SK-N-SH treated with all-trans-retinoic acid at 6 μM for 48 hours (cell line): ENCODE data around the gene YPEL3.

ENCODE experiments used
- ATAC-seq: fragments of 200-7000 bp; cut with Tn5 transposase; 3 replicates; pipeline ENCODE4 v1.9.1; 2020; ENCODE audit warnings: mild to moderate bottlenecking, moderate library complexity
- ARNTL ChIP-seq: fragments of 450-650 bp; formaldehyde crosslinking; IDR thresholded peaks from 2 replicates; pipeline ENCODE4 v1.5.0; 2020; ENCODE audit warnings: low read depth, mild to moderate bottlenecking, moderate library complexity, borderline replicate concordance
- CREB5 ChIP-seq: fragments of 250-450 bp; sonication (Bioruptor Pico); IDR thresholded peaks from 2 replicates; pipeline ENCODE4 v1.5.1; 2020; ENCODE audit warnings: low read depth, mild to moderate bottlenecking, moderate library complexity
- CSDC2 ChIP-seq: fragments of 250-450 bp; sonication (Bioruptor Pico); IDR thresholded peaks from 2 replicates; pipeline ENCODE4 v1.5.0; 2020; ENCODE audit warnings: mild to moderate bottlenecking, moderate library complexity
- CSRNP3 ChIP-seq: fragments of 250-450 bp; sonication (Bioruptor Pico); IDR thresholded peaks from 2 replicates; pipeline ENCODE4 v1.5.1; 2021; ENCODE audit warnings: mild to moderate bottlenecking, moderate library complexity
- ESRRG ChIP-seq: fragments of 250-450 bp; sonication (Bioruptor Pico); IDR thresholded peaks from 2 replicates; pipeline ENCODE4 v1.6.1; 2021; ENCODE audit warnings: mild to moderate bottlenecking
- GLIS3 ChIP-seq: fragments of 250-450 bp; sonication (Bioruptor Pico); IDR thresholded peaks from 2 replicates; pipeline ENCODE4 v1.5.0; 2020; ENCODE audit warnings: mild to moderate bottlenecking, moderate library complexity
- ISL1 ChIP-seq: fragments of 250-450 bp; sonication (Bioruptor Pico); IDR thresholded peaks from 2 replicates; pipeline ENCODE4 v2.1.2; 2022; ENCODE audit warnings: mild to moderate bottlenecking, moderate library complexity
- OSR1 ChIP-seq: fragments of 250-450 bp; sonication (Bioruptor Pico); IDR thresholded peaks from 2 replicates; pipeline ENCODE4 v1.8.0; 2022; ENCODE audit warnings: moderate library complexity, mild to moderate bottlenecking, inconsistent platforms
- PATZ1 ChIP-seq: fragments of 250-450 bp; sonication (Bioruptor Pico); IDR thresholded peaks from 2 replicates; pipeline ENCODE4 v1.8.0; 2020; ENCODE audit warnings: mild to moderate bottlenecking, moderate library complexity, borderline replicate concordance
- POU6F1 ChIP-seq: fragments of 250-450 bp; sonication (Bioruptor Pico); IDR thresholded peaks from 2 replicates; pipeline ENCODE4 v1.8.0; 2021; ENCODE audit warnings: low read depth, mild to moderate bottlenecking, moderate library complexity, borderline replicate concordance
- PPARA ChIP-seq: fragments of 250-450 bp; sonication (Bioruptor Pico); IDR thresholded peaks from 2 replicates; pipeline ENCODE4 v1.5.0; 2020; ENCODE audit warnings: mild to moderate bottlenecking, borderline replicate concordance
- RARB ChIP-seq: fragments of 250-450 bp; sonication (Bioruptor Pico); IDR thresholded peaks from 2 replicates; pipeline ENCODE4 v1.8.0; 2021; ENCODE audit warnings: mild to moderate bottlenecking, moderate library complexity
- SNAI2 ChIP-seq: fragments of 250-450 bp; sonication (Bioruptor Pico); IDR thresholded peaks from 2 replicates; pipeline ENCODE4 v1.5.0; 2020; ENCODE audit warnings: mild to moderate bottlenecking, moderate library complexity
- TCF4 ChIP-seq: fragments of 250-450 bp; sonication (Bioruptor Pico); IDR thresholded peaks from 2 replicates; pipeline ENCODE4 v1.8.0; 2021; ENCODE audit warnings: mild to moderate bottlenecking, moderate library complexity, borderline replicate concordance
- TOX ChIP-seq: fragments of 250-450 bp; sonication (Bioruptor Pico); IDR thresholded peaks from 2 replicates; pipeline ENCODE4 v1.8.0; 2021; ENCODE audit warnings: mild to moderate bottlenecking, moderate library complexity, borderline replicate concordance
- ZC3H10 ChIP-seq: fragments of 250-450 bp; sonication (Bioruptor Pico); IDR thresholded peaks from 2 replicates; pipeline ENCODE4 v1.5.1; 2021; ENCODE audit warnings: mild to moderate bottlenecking, moderate library complexity
- ZFP3 ChIP-seq: fragments of 250-450 bp; sonication (Bioruptor Pico); IDR thresholded peaks from 2 replicates; pipeline ENCODE4 v1.5.0; 2020; ENCODE audit warnings: mild to moderate bottlenecking, moderate library complexity
- ZFP30 ChIP-seq: fragments of 450-650 bp; formaldehyde crosslinking; IDR thresholded peaks from 2 replicates; pipeline ENCODE4 v1.5.0; 2022; ENCODE audit warnings: mild to moderate bottlenecking, moderate library complexity
- ZNF565 ChIP-seq: fragments of 450-650 bp; formaldehyde crosslinking; conservative IDR thresholded peaks from 2 replicates; pipeline ENCODE4 v1.5.0; 2020; ENCODE audit warnings: low read depth, mild to moderate bottlenecking, moderate library complexity
- ZNF70 ChIP-seq: fragments of 450-650 bp; formaldehyde crosslinking; IDR thresholded peaks from 2 replicates; pipeline ENCODE4 v1.5.0; 2020; ENCODE audit warnings: mild to moderate bottlenecking, moderate library complexity
- ZNF8 ChIP-seq: fragments of 450-650 bp; formaldehyde crosslinking; IDR thresholded peaks from 2 replicates; pipeline ENCODE4 v1.5.0; 2020; ENCODE audit warnings: mild to moderate bottlenecking, moderate library complexity

Gene YPEL3

GRCh38 chr16:30096105-30096861, at the start of gene YPEL3:
YPEL3 (minus strand) TSS chr16:30096213; CDS start chr16:30095482, 731 bp downstream.
- ATAC-seq, result peak; percentile 40
- TF ChIP-seq ISL1, result no peak
- no peak for TF ChIP-seq ZNF565
- TF ChIP-seq ARNTL, result no peak
- TF ChIP-seq ZNF70, result no peak
- no peak for TF ChIP-seq RARB (CRISPR knock-in tag)
- no peak for TF ChIP-seq PATZ1 (CRISPR knock-in tag)
- no peak for TF ChIP-seq TCF4 (CRISPR knock-in tag)
- TF ChIP-seq ZC3H10 (CRISPR knock-in tag), result no peak
- no peak for TF ChIP-seq ZFP3 (CRISPR knock-in tag)

- ATAC-seq, result no peak
- TF ChIP-seq CREB5 (CRISPR knock-in tag) (no peak), ZNF565 (no peak), CSRNP3 (CRISPR knock-in tag) (no peak), ZFP30 (CRISPR knock-in tag) (no peak), ZFP3 (CRISPR knock-in tag) (no peak), GLIS3 (CRISPR knock-in tag) (no peak), TOX (CRISPR knock-in tag) (no peak), ZNF8 (no peak), SNAI2 (CRISPR knock-in tag) (no peak), CSDC2 (CRISPR knock-in tag) (no peak)
Observed at GRCh38 chr16:30145657-30146056, 49.6 kb upstream of the YPEL3 start.

GRCh38 chr16:30144917-30145316, 48.9 kb upstream of the YPEL3 start:
- no peak for TF ChIP-seq ZFP3 (CRISPR knock-in tag)
- TF ChIP-seq CSDC2 (CRISPR knock-in tag), result no peak
- TF ChIP-seq POU6F1 (CRISPR knock-in tag), result no peak
- TF ChIP-seq ZNF8, result no peak
- TF ChIP-seq PATZ1 (CRISPR knock-in tag), result no peak
- no peak for TF ChIP-seq SNAI2 (CRISPR knock-in tag)
- no peak for TF ChIP-seq TOX (CRISPR knock-in tag)
- no peak for TF ChIP-seq ZFP30 (CRISPR knock-in tag)
- no peak for ATAC-seq

- ATAC-seq, result no peak
- no peak for TF ChIP-seq ZNF565
- no peak for TF ChIP-seq SNAI2 (CRISPR knock-in tag)
- no peak for TF ChIP-seq GLIS3 (CRISPR knock-in tag)
- TF ChIP-seq RARB (CRISPR knock-in tag), result no peak
- TF ChIP-seq CREB5 (CRISPR knock-in tag), result no peak
- no peak for TF ChIP-seq PATZ1 (CRISPR knock-in tag)
- TF ChIP-seq ESRRG (CRISPR knock-in tag), result no peak
- no peak for TF ChIP-seq CSDC2 (CRISPR knock-in tag)
- no peak for TF ChIP-seq ZNF8
- no peak for TF ChIP-seq OSR1 (CRISPR knock-in tag)
- no peak for TF ChIP-seq ARNTL
- TF ChIP-seq PPARA, result no peak
- TF ChIP-seq ZFP30 (CRISPR knock-in tag), result no peak
Observed at GRCh38 chr16:30144017-30144416, 48.0 kb upstream of the YPEL3 start.
